IMR-90 (cell line): ENCODE measurements around the gene UBA1. TPM values are rescaled to one million over a fixed set of nuclear protein-coding genes. Genes with fewer than 3 reads are reported as not detected.

Experiments
- ATAC-seq: fragments of 200-7000 bp; cut with Tn5 transposase; 2 replicates; pipeline ENCODE4 v1.9.1; 2020; ENCODE audit warnings: low read depth, mild to moderate bottlenecking, moderate library complexity
- BruUV-seq: library from RNA; stranded (reverse); fragments of 400-500 nt; replicated peaks from 2 replicates; lab custom pipeline; 2021; lab: Mats Ljungman, UMichigan
- CTCF ChIA-PET: fragments of 300-600 bp; formaldehyde crosslinking; extraction: SDS; loops from one replicate; lab custom pipeline; 2021; ENCODE audit warnings: antibody characterized with exemption; lab: Yijun Ruan, JAX
- POLR2A ChIA-PET: fragments of 300-600 bp; sonication (Branson Sonifier 250); formaldehyde crosslinking; loops from one replicate; lab custom pipeline; 2022; ENCODE audit warnings: antibody characterized with exemption; ENCODE audit not compliant: unreplicated experiment; lab: Charles Lee
- DNase-seq: peaks from one replicate; pipeline ENCODE4 v3.0.0; 2013
- H2AFZ ChIP-seq: replicated peaks from 2 replicates; pipeline ENCODE3; 2013; ENCODE audit warnings: low read length, mild to moderate bottlenecking; ENCODE audit not compliant: poor library complexity
- H2AK5ac ChIP-seq: 2 replicates; pipeline ENCODE4 v1.6.1; 2013; ENCODE audit warnings: low read depth, low read length, inconsistent platforms
- H2AK9ac ChIP-seq: replicated peaks from 2 replicates; pipeline ENCODE3; 2013; ENCODE audit warnings: mild to moderate bottlenecking, low read depth, low read length, moderate library complexity; ENCODE audit not compliant: poor library complexity
- H2BK120ac ChIP-seq: 2 replicates; pipeline ENCODE4 v1.6.1; 2013; ENCODE audit warnings: low read depth, low read length, inconsistent platforms
- H2BK15ac ChIP-seq: 3 replicates; pipeline ENCODE4 v1.6.1; 2013; ENCODE audit warnings: low read depth, low read length, inconsistent platforms
- H2BK20ac ChIP-seq: 2 replicates; pipeline ENCODE4 v1.6.1; 2013; ENCODE audit warnings: low read depth, mild to moderate bottlenecking, inconsistent platforms, low read length, moderate library complexity
- H2BK5ac ChIP-seq: 2 replicates; pipeline ENCODE4 v1.6.1; 2013; ENCODE audit warnings: mild to moderate bottlenecking, low read depth, low read length, inconsistent platforms; ENCODE audit not compliant: poor library complexity, severe bottlenecking
- H3K14ac ChIP-seq: replicated peaks from 2 replicates; pipeline ENCODE4 v1.6.1; 2013; ENCODE audit warnings: low read depth, low read length, inconsistent platforms
- H3K18ac ChIP-seq: 2 replicates; pipeline ENCODE4 v1.6.1; 2013; ENCODE audit warnings: low read depth, low read length, control low read depth
- H3K23ac ChIP-seq: 2 replicates; pipeline ENCODE4 v1.6.1; 2013; ENCODE audit warnings: low read depth, low read length, inconsistent platforms
- H3K27ac ChIP-seq: 2 replicates; pipeline ENCODE4 v1.5.1; 2013; ENCODE audit warnings: mild to moderate bottlenecking, control low read depth, low read length; ENCODE audit not compliant: insufficient read depth
- H3K27me3 ChIP-seq: 2 replicates; pipeline ENCODE4 v1.6.1; 2013; ENCODE audit warnings: low read length; ENCODE audit not compliant: control insufficient read depth, insufficient read depth
- H3K36me3 ChIP-seq: 2 replicates; pipeline ENCODE4 v1.6.1; 2013; ENCODE audit warnings: low read length, mixed read lengths; ENCODE audit not compliant: control insufficient read depth, insufficient read depth
- H3K4ac ChIP-seq: 2 replicates; pipeline ENCODE4 v1.6.1; 2013; ENCODE audit warnings: low read depth, low read length, inconsistent platforms
- H3K4me1 ChIP-seq: 2 replicates; pipeline ENCODE4 v1.6.1; 2013; ENCODE audit warnings: low read length, mixed read lengths; ENCODE audit not compliant: control insufficient read depth, insufficient read depth
- H3K4me2 ChIP-seq: 2 replicates; pipeline ENCODE4 v1.6.1; 2013; ENCODE audit warnings: low read depth, mild to moderate bottlenecking, control low read depth, low read length, moderate library complexity
- H3K4me3 ChIP-seq: 2 replicates; pipeline ENCODE4 v1.5.1; 2013; ENCODE audit warnings: low read depth, mild to moderate bottlenecking, control low read depth, low read length, moderate library complexity; ENCODE audit not compliant: insufficient read depth
- H3K56ac ChIP-seq: 2 replicates; pipeline ENCODE4 v1.6.1; 2013; ENCODE audit warnings: low read length, inconsistent platforms; ENCODE audit not compliant: insufficient read depth; ENCODE audit errors: extremely low read depth
- H3K79me1 ChIP-seq, 2 experiments: 2 replicates each; pipeline ENCODE4 v1.6.1; 2013; ENCODE audit warnings: low read length in 2 of 2, inconsistent platforms in 1 of 2, low read depth in 1 of 2
- H3K9ac ChIP-seq: 2 replicates; pipeline ENCODE4 v1.6.1; 2013; ENCODE audit warnings: low read depth, low read length, control low read depth
- H3K9me1 ChIP-seq: 2 replicates; pipeline ENCODE4 v1.6.1; 2013; ENCODE audit warnings: low read length, inconsistent platforms; ENCODE audit not compliant: insufficient read depth
- H3K9me3 ChIP-seq: 2 replicates; pipeline ENCODE4 v1.6.1; 2013; ENCODE audit warnings: low read length; ENCODE audit not compliant: control insufficient read depth, insufficient read depth
- H4K20me1 ChIP-seq: 2 replicates; pipeline ENCODE4 v1.6.1; 2013; ENCODE audit warnings: low read length, inconsistent platforms; ENCODE audit not compliant: insufficient read depth
- H4K5ac ChIP-seq: 2 replicates; pipeline ENCODE4 v1.6.1; 2013; ENCODE audit warnings: mild to moderate bottlenecking, low read depth, low read length, control low read depth
- H4K8ac ChIP-seq, 2 experiments: 2 replicates each; pipeline ENCODE4 v1.6.1; 2013; ENCODE audit warnings: low read depth in 2 of 2, low read length in 2 of 2, control low read depth in 1 of 2, inconsistent platforms in 1 of 2
- H4K91ac ChIP-seq: 2 replicates; pipeline ENCODE4 v1.6.1; 2013; ENCODE audit warnings: low read depth, low read length, inconsistent platforms; ENCODE audit not compliant: insufficient read depth
- ELK1 ChIP-seq: fragments of 150-350 bp; IDR thresholded peaks from 2 replicates; pipeline ENCODE4 v1.6.1; 2016; ENCODE audit warnings: low read depth, mild to moderate bottlenecking, low read length, moderate library complexity, borderline replicate concordance
- WGBS, 2 experiments: methylation state at CpG; one replicate each; pipeline versions ENCODE4 v1.1.5 to v1.1.7; 2013; ENCODE audit warnings: missing lambda C conversion rate in 2 of 2; ENCODE audit not compliant: insufficient read length in 1 of 2; ENCODE audit errors: extremely low coverage in 2 of 2; 5-methylcytosine and 5-hydroxymethylcytosine counted together
- dilution Hi-C: fragments of 300-500 bp; cut with HindIII; formaldehyde crosslinking; loops from one replicate; pipeline ENCODE4 v1.14.3; 2018; ENCODE audit warnings: low sequenced_read_pairs; ENCODE audit not compliant: unreplicated experiment
- in situ Hi-C: fragments of 300-500 bp; cut with MboI; formaldehyde crosslinking; loops from 3 replicates; pipeline ENCODE4 v1.14.3; 2019; ENCODE audit warnings: low sequenced_read_pairs, inconsistent platforms, mixed read lengths
- intact Hi-C: fragments of 100-400 bp; cut with micrococcal nuclease; formaldehyde crosslinking; loops from 2 replicates; pipeline ENCODE4 v1.10.0; 2022
- polyA plus RNA-seq, 3 experiments: library from polyadenylated mRNA; depleted of rRNA; stranded (reverse); fragments of >200 nt; gene quantifications; 2 replicates each; pipeline ENCODE4 v1.2.3, GENCODE V29; 2012; ENCODE audit warnings: low replicate concordance in 1 of 3
- total RNA-seq: library from RNA; depleted of rRNA; stranded (reverse); fragments of >200 nt; gene quantifications from 2 replicates; pipeline ENCODE4 v1.2.3, GENCODE V29; 2012

Gene UBA1
- total and polyA plus RNA-seq, 2 of the 4 experiments (the other 2 are of a cell fraction): 299 to 343 TPM

GRCh38 chrX:47189906-47190305 is 3.7 kb upstream of the UBA1 start:
- Histone ChIP-seq H3K9me3 (no peaks in the 10 kb centered on the region), H2BK20ac (no peak overlapping the region), H3K18ac (no peak overlapping the region), H3K27ac (no peak overlapping the region), H4K8ac (no peak overlapping the region), H2BK120ac (no peak overlapping the region), H3K27me3 (peaks cover 2% of the 10 kb centered on the region; the same call in 1 of the 2 replicates), H3K4me1 (peaks cover 2% of the 10 kb centered on the region), H3K4me2 (no peak overlapping the region), H4K20me1 (peaks cover 9% of the 10 kb centered on the region; the same call in 1 of the 2 replicates), H3K9ac (no peak overlapping the region), H3K23ac (no peak overlapping the region), H3K79me1 (peaks cover 5 to 21% of the 10 kb centered on the region in 2 experiments), H3K4ac (no peak overlapping the region), H2AFZ (no peak overlapping the region), H3K4me3 (no peak overlapping the region), H2AK9ac (no peak overlapping the region), H3K14ac (no peak overlapping the region), H3K36me3 (peaks cover 7% of the 10 kb centered on the region; the same call in 1 of the 2 replicates), H2BK15ac (no peak overlapping the region), H3K9me1 (no peaks in the 10 kb centered on the region), H3K56ac (no peak overlapping the region), H4K5ac (no peak overlapping the region), H2AK5ac (no peak overlapping the region), H2BK5ac (no peak overlapping the region), H4K91ac (no peak overlapping the region)
- ChIA-PET CTCF (no interaction called here), POLR2A (no interaction called here)
- no TSS peak for BruUV-seq
- no CpG with 5 or more reads among the region's 19 CpGs for WGBS, 2 experiments
- intact Hi-C loops (loop anchor here (5.0 kb wide), 2 partner anchors 292 to 452 kb away; partner anchors contain the start of gene ZNF41), dilution Hi-C loops (no loop called here), in situ Hi-C loops (loop anchor here (10.0 kb wide), 2 partner anchors 195 to 335 kb away; no protein-coding TSS in a partner anchor)
- no peak for TF ChIP-seq ELK1
- no peak for ATAC-seq
- DNase-seq: no peak
